ENCODE data around the gene ZNF8. TPM values are rescaled to one million over a fixed set of nuclear protein-coding genes. Genes with fewer than 3 reads are reported as not detected.
A peak's percentile ranks its signal among the peaks of the same experiment; 100 is the strongest.

Gene ZNF8
- total RNA-seq, 1 experiment from 2014 or later: 4.9 TPM

- BruUV-seq (replicated peaks): no TSS peak
- CTCF ChIA-PET: interaction anchor here (0.5 to 1.9 kb wide), 3 partner anchors 18 to 45 kb away, joined by 3 to 7 read pairs (median 4); no protein-coding TSS in a partner anchor
- POLR2A ChIA-PET: interaction anchor here (1.8 to 5.3 kb wide), 2 partner anchors 17 to 34 kb away, joined by 10 to 55 read pairs; partner anchors contain the start of gene ZNF497
- H3K36me3 Mint-ChIP-seq (ENCODE audit: insufficient read depth, unreplicated experiment): no peaks in the 10 kb centered on the region
- intact Hi-C loops (cut with micrococcal nuclease): loop anchor here (5.0 kb wide), 1 partner anchor 138 kb away; the partner anchor contains the start of gene ZNF324
- no peak overlapping the region for H3K4me3 Mint-ChIP-seq (ENCODE audit: unreplicated experiment)
- peak; percentile 22 for TF ChIP-seq CTCF (IDR thresholded peaks at IDR 0.05; ENCODE audit: unreplicated experiment)
- no peak overlapping the region for H3K27ac Mint-ChIP-seq (ENCODE audit: low read depth, unreplicated experiment)
- DNase-seq (ENCODE audit: unreplicated experiment): no peak
- H3K4me1 Mint-ChIP-seq (ENCODE audit: insufficient read depth, unreplicated experiment): peaks cover 9% of the 10 kb centered on the region
- H3K27me3 Mint-ChIP-seq (ENCODE audit: insufficient read depth, unreplicated experiment): no peaks in the 10 kb centered on the region
- H3K9me3 Mint-ChIP-seq (ENCODE audit: unreplicated experiment): no peaks in the 10 kb centered on the region
Observed at GRCh38 chr19:58328999-58329398, 50.2 kb downstream of the ZNF8 start.

- ChIA-PET CTCF (interaction anchor here (0.6 to 1.5 kb wide), 2 partner anchors 13 to 21 kb away, joined by 3 to 4 read pairs; no protein-coding TSS in a partner anchor), POLR2A (interaction anchor here (0.7 to 1.4 kb wide), 10 partner anchors 10 to 190 kb away, joined by 3 to 16 read pairs (median 4); partner anchors contain the start of genes ZBTB45, ZNF446, ZNF497 and ZNF584)
- Mint-ChIP-seq H3K36me3 (ENCODE audit: insufficient read depth, unreplicated experiment) (peaks cover 9% of the 10 kb centered on the region), H3K4me3 (ENCODE audit: unreplicated experiment) (no peak overlapping the region), H3K27ac (ENCODE audit: low read depth, unreplicated experiment) (peak overlapping the region; percentile 44), H3K4me1 (ENCODE audit: insufficient read depth, unreplicated experiment) (peaks cover 9% of the 10 kb centered on the region), H3K27me3 (ENCODE audit: insufficient read depth, unreplicated experiment) (no peaks in the 10 kb centered on the region), H3K9me3 (ENCODE audit: unreplicated experiment) (no peaks in the 10 kb centered on the region)
- no TSS peak for BruUV-seq (replicated peaks)
- intact Hi-C loops (cut with micrococcal nuclease): no loop called here
- TF ChIP-seq CTCF (IDR thresholded peaks at IDR 0.05; ENCODE audit: unreplicated experiment): no peak
- peak; percentile 73 for DNase-seq (ENCODE audit: unreplicated experiment)
Observed at GRCh38 chr19:58330458-58330857, 51.7 kb downstream of the ZNF8 start.

GRCh38 chr19:58332697-58333096 is 53.9 kb downstream of the ZNF8 start:
- H3K4me3 Mint-ChIP-seq (ENCODE audit: unreplicated experiment): no peak overlapping the region
- DNase-seq (ENCODE audit: unreplicated experiment): no peak
- no peaks in the 10 kb centered on the region for H3K9me3 Mint-ChIP-seq (ENCODE audit: unreplicated experiment)
- intact Hi-C loops (cut with micrococcal nuclease): no loop called here
- H3K36me3 Mint-ChIP-seq (ENCODE audit: insufficient read depth, unreplicated experiment): peaks cover 9% of the 10 kb centered on the region
- no peaks in the 10 kb centered on the region for H3K27me3 Mint-ChIP-seq (ENCODE audit: insufficient read depth, unreplicated experiment)
- TF ChIP-seq CTCF (IDR thresholded peaks at IDR 0.05; ENCODE audit: unreplicated experiment): no peak
- peaks cover 9% of the 10 kb centered on the region for H3K4me1 Mint-ChIP-seq (ENCODE audit: insufficient read depth, unreplicated experiment)
- ChIA-PET POLR2A (interaction anchor here (0.6 to 2.6 kb wide), 4 partner anchors 13 to 32 kb away, joined by 3 to 17 read pairs (median 8); partner anchors contain the start of gene ZNF497), CTCF (interaction anchor here (1.2 kb wide), 1 partner anchor 187 kb away, joined by 3 read pairs; the partner anchor contains the start of gene ZBTB45)
- BruUV-seq (replicated peaks): no TSS peak
- H3K27ac Mint-ChIP-seq (ENCODE audit: low read depth, unreplicated experiment): no peak overlapping the region

- Mint-ChIP-seq H3K27me3 (ENCODE audit: insufficient read depth, unreplicated experiment) (no peaks in the 10 kb centered on the region), H3K4me3 (ENCODE audit: unreplicated experiment) (no peak overlapping the region), H3K4me1 (ENCODE audit: insufficient read depth, unreplicated experiment) (peaks cover 9% of the 10 kb centered on the region), H3K36me3 (ENCODE audit: insufficient read depth, unreplicated experiment) (peaks cover 16% of the 10 kb centered on the region), H3K27ac (ENCODE audit: low read depth, unreplicated experiment) (no peak overlapping the region), H3K9me3 (ENCODE audit: unreplicated experiment) (peaks cover 2% of the 10 kb centered on the region)
- no peak for TF ChIP-seq CTCF (IDR thresholded peaks at IDR 0.05; ENCODE audit: unreplicated experiment)
- ChIA-PET CTCF (no interaction called here), POLR2A (no interaction called here)
- no peak for DNase-seq (ENCODE audit: unreplicated experiment)
- BruUV-seq (replicated peaks): no TSS peak
- intact Hi-C loops (cut with micrococcal nuclease): no loop called here
Observed at GRCh38 chr19:58334691-58335249, 56.0 kb downstream of the ZNF8 start.

All from MCF 10A (cell line).